ENCODE results near the gene CTNS. TPM values are rescaled to one million over a fixed set of nuclear protein-coding genes. Genes with fewer than 3 reads are reported as not detected.
A peak's percentile ranks its signal among the peaks of the same experiment; 100 is the strongest.

The CTNS gene
- total RNA-seq, 1 donor from 2014 or later: 35.6 TPM

GRCh38 chr17:3691617-3692067 lies 55.1 kb downstream of the CTNS start:
- peaks cover 19% of the 10 kb centered on the region for H3K4me1 ChIP-seq
- intact Hi-C loops (cut with DNase I): no loop called here
- no peak for DNase-seq (ENCODE audit: extremely low spot score in 2 of 2)
- TF ChIP-seq POLR2A (IDR thresholded peaks at IDR 0.05) (no peak), POLR2AphosphoS5 (IDR thresholded peaks at IDR 0.05; ENCODE audit: insufficient read depth in 1 of 2, low read depth in 1 of 2) (no peak)
- TF ChIP-seq, protein P1, sequence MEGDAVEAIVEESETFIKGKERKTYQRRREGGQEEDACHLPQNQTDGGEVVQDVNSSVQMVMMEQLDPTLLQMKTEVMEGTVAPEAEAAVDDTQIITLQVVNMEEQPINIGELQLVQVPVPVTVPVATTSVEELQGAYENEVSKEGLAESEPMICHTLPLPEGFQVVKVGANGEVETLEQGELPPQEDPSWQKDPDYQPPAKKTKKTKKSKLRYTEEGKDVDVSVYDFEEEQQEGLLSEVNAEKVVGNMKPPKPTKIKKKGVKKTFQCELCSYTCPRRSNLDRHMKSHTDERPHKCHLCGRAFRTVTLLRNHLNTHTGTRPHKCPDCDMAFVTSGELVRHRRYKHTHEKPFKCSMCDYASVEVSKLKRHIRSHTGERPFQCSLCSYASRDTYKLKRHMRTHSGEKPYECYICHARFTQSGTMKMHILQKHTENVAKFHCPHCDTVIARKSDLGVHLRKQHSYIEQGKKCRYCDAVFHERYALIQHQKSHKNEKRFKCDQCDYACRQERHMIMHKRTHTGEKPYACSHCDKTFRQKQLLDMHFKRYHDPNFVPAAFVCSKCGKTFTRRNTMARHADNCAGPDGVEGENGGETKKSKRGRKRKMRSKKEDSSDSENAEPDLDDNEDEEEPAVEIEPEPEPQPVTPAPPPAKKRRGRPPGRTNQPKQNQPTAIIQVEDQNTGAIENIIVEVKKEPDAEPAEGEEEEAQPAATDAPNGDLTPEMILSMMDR (IDR thresholded peaks at IDR 0.05): no peak
- H3K27ac ChIP-seq: no peak overlapping the region
- no peaks in the 10 kb centered on the region for H3K9me3 ChIP-seq
- no peaks in the 10 kb centered on the region for H3K27me3 ChIP-seq
- H3K36me3 ChIP-seq: no peaks in the 10 kb centered on the region
- H3K4me3 ChIP-seq: no peak overlapping the region

GRCh38 chr17:3692346-3692745 lies 55.8 kb downstream of the CTNS start:
- no peaks in the 10 kb centered on the region for H3K27me3 ChIP-seq
- TF ChIP-seq, protein P1 (IDR thresholded peaks at IDR 0.05): no peak
- no peak for TF ChIP-seq POLR2A (IDR thresholded peaks at IDR 0.05)
- TF ChIP-seq POLR2AphosphoS5 (IDR thresholded peaks at IDR 0.05; ENCODE audit: insufficient read depth in 1 of 2, low read depth in 1 of 2): no peak

DNA sequence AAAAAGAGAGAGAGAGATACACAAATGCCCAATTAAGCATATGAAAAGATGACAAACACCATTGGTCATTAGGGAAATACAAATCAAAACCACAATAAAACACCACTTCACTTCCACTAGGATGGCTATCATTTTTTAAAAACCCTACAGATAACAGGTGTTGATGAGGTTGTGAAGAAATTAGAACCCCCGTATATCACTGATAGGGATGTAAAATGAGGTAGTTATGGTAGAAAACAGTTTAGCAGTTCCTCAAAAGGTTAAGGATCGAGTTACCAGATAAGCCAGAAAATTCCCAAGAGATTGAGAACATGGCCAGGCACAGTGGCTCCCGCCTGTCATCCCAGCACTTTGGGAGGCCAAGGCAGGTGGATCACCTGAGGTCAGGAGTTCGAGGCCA lies 56.6 kb downstream of the CTNS start:
- intact Hi-C loops (cut with DNase I): no loop called here
- Histone ChIP-seq H3K27me3 (no peaks in the 10 kb centered on the region), H3K9me3 (no peaks in the 10 kb centered on the region), H3K36me3 (no peaks in the 10 kb centered on the region), H3K27ac (no peak overlapping the region), H3K4me1 (peaks cover 19% of the 10 kb centered on the region), H3K4me3 (no peak overlapping the region)
- TF ChIP-seq POLR2AphosphoS5 (IDR thresholded peaks at IDR 0.05; ENCODE audit: insufficient read depth in 1 of 2, low read depth in 1 of 2) (no peak), POLR2A (IDR thresholded peaks at IDR 0.05) (no peak)
- TF ChIP-seq, protein P1 (IDR thresholded peaks at IDR 0.05): no peak
- DNase-seq (ENCODE audit: extremely low spot score in 2 of 2): no peak

More at GRCh38 chr17:3692346-3692745, 55.8 kb downstream of the CTNS start:
- Histone ChIP-seq H3K9me3 (no peaks in the 10 kb centered on the region), H3K27ac (no peak overlapping the region), H3K36me3 (no peaks in the 10 kb centered on the region), H3K4me3 (no peak overlapping the region), H3K4me1 (peaks cover 19% of the 10 kb centered on the region)
- intact Hi-C loops (cut with DNase I): no loop called here
- no peak for DNase-seq (ENCODE audit: extremely low spot score in 2 of 2)

GRCh38 chr17:3693829-3694231 lies 57.3 kb downstream of the CTNS start:
- no peak for DNase-seq (ENCODE audit: extremely low spot score in 2 of 2)
- H3K9me3 ChIP-seq: no peaks in the 10 kb centered on the region
- H3K27ac ChIP-seq: no peak overlapping the region
- H3K27me3 ChIP-seq: no peaks in the 10 kb centered on the region
- no peak overlapping the region for H3K4me3 ChIP-seq
- H3K36me3 ChIP-seq: no peaks in the 10 kb centered on the region
- TF ChIP-seq POLR2AphosphoS5 (IDR thresholded peaks at IDR 0.05; ENCODE audit: insufficient read depth in 1 of 2, low read depth in 1 of 2) (no peak), POLR2A (IDR thresholded peaks at IDR 0.05) (no peak)
- TF ChIP-seq, protein P1 (IDR thresholded peaks at IDR 0.05): no peak
- peaks cover 19% of the 10 kb centered on the region for H3K4me1 ChIP-seq
- intact Hi-C loops (cut with DNase I): no loop called here

DNA sequence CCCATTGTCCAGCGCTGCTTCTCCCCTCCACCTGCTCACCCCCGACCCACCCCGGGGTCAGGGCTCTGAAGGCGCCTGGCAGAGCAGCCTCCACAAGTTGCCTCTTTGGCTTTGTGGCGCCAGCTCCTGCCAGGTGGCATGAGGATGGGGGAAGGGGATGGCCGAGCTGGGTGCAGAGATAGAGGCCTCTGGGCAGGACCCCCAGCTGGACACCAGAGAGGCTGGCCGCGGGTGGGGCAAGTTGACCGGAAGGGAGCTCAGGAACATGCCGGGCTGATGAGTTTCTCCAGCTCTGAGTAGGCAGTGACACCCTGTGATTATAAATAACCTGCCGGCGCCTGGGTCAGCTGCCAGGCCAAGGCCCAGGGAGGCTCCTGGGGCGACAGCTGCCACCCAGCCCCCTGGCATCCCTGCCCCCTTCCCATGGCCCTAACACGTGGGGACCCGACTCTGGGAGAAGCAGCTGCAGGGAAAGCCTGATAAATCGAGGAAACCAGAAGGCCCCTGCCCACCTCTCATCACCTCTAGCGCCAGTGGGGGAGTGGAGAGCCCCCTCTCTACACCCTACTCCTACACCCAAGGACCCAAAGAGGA lies 58.7 kb downstream of the CTNS start:
- H3K9me3 ChIP-seq: no peaks in the 10 kb centered on the region
- no peaks in the 10 kb centered on the region for H3K36me3 ChIP-seq
- no peak overlapping the region for H3K27ac ChIP-seq
- H3K27me3 ChIP-seq: no peaks in the 10 kb centered on the region
- TF ChIP-seq, protein P1 (IDR thresholded peaks at IDR 0.05): no peak
- TF ChIP-seq POLR2A (IDR thresholded peaks at IDR 0.05) (no peak), POLR2AphosphoS5 (IDR thresholded peaks at IDR 0.05; ENCODE audit: insufficient read depth in 1 of 2, low read depth in 1 of 2) (no peak)
- peak overlapping the region; percentile 41 to 49 for H3K4me3 ChIP-seq
- peaks cover 19% of the 10 kb centered on the region for H3K4me1 ChIP-seq
- DNase-seq (ENCODE audit: extremely low spot score in 2 of 2): no peak
- intact Hi-C loops (cut with DNase I): no loop called here

All from vagina (tissue), 2 donors.